NCI-H1417 (cell line): ENCODE measurements around the gene GPHN.
"Not testable (repeated sequence)": the region's sequence is repeated elsewhere in the genome, so short reads cannot be mapped to it uniquely, and the experiment has no call there.

ENCODE experiments used
- DNase-seq, 3 experiments: peaks; one replicate each; lab custom pipeline; 2025; lab: John Stamatoyannopoulos, UW

Gene GPHN

GRCh38 chr14:66502836-66503235 lies 5.1 kb upstream of the GPHN start:
- DNase-seq: not testable (repeated sequence)

- DNase-seq: no peak
These were observed 4.4 kb upstream of the GPHN start for GRCh38 chr14:66503532-66503931.

- peak in 2 of 3 experiments; percentile 85 to 86 for DNase-seq
These were observed 696 bp upstream of the GPHN start for GRCh38 chr14:66507181-66507721.

GRCh38 chr14:66508547-66508845 lies 549 bp downstream of the GPHN start:
- DNase-seq: no peak

GRCh38 chr14:66508846-66509621 lies 1.1 kb downstream of the GPHN start:
- DNase-seq: peak; percentile 57 to 69 (median 61)

GRCh38 chr14:66509874-66510273 lies 1.9 kb downstream of the GPHN start:
- DNase-seq: no peak

- DNase-seq: no peak
These were observed 3.9 kb downstream of the GPHN start for GRCh38 chr14:66511849-66512248.

- DNase-seq: no peak
These were observed 6.3 kb downstream of the GPHN start for GRCh38 chr14:66514213-66514612.

GRCh38 chr14:66530526-66530925 lies 22.6 kb downstream of the GPHN start:
- no peak for DNase-seq

- DNase-seq: no peak
These were observed 31.1 kb downstream of the GPHN start for GRCh38 chr14:66539034-66539433.

- no peak for DNase-seq
These were observed 32.1 kb downstream of the GPHN start for GRCh38 chr14:66540038-66540437.

- no peak for DNase-seq
These were observed 33.7 kb downstream of the GPHN start for GRCh38 chr14:66541627-66542026.

GRCh38 chr14:66543996-66544395 lies 36.0 kb downstream of the GPHN start:
- no peak for DNase-seq

GRCh38 chr14:66545191-66545590 lies 37.2 kb downstream of the GPHN start:
- not testable (repeated sequence) for DNase-seq

- DNase-seq: not testable (repeated sequence)
These were observed 37.8 kb downstream of the GPHN start for GRCh38 chr14:66545751-66546150.

GRCh38 chr14:66563731-66564130 lies 55.8 kb downstream of the GPHN start:
- DNase-seq: no peak

GRCh38 chr14:66568220-66568619 lies 60.3 kb downstream of the GPHN start:
- DNase-seq: no peak

- DNase-seq: no peak
These were observed 64.9 kb downstream of the GPHN start for GRCh38 chr14:66572826-66573225.

GRCh38 chr14:66575014-66575413 lies 67.1 kb downstream of the GPHN start:
- no peak for DNase-seq

GRCh38 chr14:66575939-66576338 lies 68.0 kb downstream of the GPHN start:
- DNase-seq: no peak

- not testable (repeated sequence) for DNase-seq
These were observed 79.8 kb downstream of the GPHN start for GRCh38 chr14:66587753-66588152.

- no peak for DNase-seq
These were observed 87.4 kb downstream of the GPHN start for GRCh38 chr14:66595394-66595793.

- no peak for DNase-seq
These were observed 88.5 kb downstream of the GPHN start for GRCh38 chr14:66596241-66596985.
